Fibroblast of pulmonary artery (primary cell): Measurements from ENCODE around the gene NDST1.

Source experiments
- DNase-seq: peaks from one replicate; pipeline ENCODE4 v3.0.0-alpha.2; 2010; ENCODE audit warnings: low read depth
- H3K4me3 ChIP-seq: replicated peaks from 2 replicates; pipeline ENCODE4 v1.5.1; 2011; ENCODE audit warnings: low read depth, mild to moderate bottlenecking, control low read depth, low read length, moderate library complexity
- CTCF ChIP-seq: IDR thresholded peaks from 2 replicates; pipeline ENCODE4 v1.5.1; 2011; ENCODE audit warnings: mild to moderate bottlenecking, control low read depth, low read length, inconsistent platforms; ENCODE audit errors: missing control alignments

NDST1 gene

GRCh38 chr5:150573867-150574817 lies 66.2 kb downstream of the NDST1 start:
- peak; percentile 17 for TF ChIP-seq CTCF
- DNase-seq: no peak
- H3K4me3 ChIP-seq: no peak overlapping the region

DNA sequence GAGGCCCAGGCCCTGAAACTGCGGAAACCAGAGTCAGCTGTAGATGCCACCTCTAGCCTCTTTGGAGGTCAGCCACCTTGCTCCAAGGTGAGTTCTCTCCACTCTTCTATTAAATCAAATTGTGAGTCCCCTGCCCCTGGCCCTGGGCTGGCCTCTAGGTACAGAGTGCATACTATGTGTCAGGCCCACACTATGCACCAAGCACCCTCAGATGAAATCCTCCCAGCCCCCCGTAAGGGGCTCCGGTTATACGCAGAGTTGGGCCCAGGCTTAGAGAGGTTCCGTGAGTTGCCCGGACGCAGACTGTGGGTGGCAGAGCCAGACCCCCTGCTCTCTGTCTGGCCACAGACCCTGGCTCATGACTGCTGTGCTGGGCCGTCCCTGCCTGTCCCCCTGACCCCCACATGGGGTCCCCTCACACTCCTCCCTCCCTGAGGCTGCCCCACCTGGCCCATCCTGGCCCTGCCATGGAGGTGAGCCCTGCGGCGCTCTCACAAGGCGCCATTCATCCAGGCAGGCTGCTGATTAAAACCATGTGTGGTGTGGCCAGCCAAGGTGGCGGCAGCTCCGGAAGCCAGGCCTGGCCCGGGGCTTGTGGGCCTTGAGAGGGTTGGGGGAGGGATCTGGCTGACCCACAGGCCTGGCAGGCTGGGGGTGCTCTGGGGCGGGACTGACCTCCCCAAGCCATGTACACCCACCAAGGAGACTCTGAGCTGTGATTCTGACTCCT lies 67.1 kb downstream of the NDST1 start:
- no peak for TF ChIP-seq CTCF
- no peak for DNase-seq
- no peak overlapping the region for H3K4me3 ChIP-seq

DNA sequence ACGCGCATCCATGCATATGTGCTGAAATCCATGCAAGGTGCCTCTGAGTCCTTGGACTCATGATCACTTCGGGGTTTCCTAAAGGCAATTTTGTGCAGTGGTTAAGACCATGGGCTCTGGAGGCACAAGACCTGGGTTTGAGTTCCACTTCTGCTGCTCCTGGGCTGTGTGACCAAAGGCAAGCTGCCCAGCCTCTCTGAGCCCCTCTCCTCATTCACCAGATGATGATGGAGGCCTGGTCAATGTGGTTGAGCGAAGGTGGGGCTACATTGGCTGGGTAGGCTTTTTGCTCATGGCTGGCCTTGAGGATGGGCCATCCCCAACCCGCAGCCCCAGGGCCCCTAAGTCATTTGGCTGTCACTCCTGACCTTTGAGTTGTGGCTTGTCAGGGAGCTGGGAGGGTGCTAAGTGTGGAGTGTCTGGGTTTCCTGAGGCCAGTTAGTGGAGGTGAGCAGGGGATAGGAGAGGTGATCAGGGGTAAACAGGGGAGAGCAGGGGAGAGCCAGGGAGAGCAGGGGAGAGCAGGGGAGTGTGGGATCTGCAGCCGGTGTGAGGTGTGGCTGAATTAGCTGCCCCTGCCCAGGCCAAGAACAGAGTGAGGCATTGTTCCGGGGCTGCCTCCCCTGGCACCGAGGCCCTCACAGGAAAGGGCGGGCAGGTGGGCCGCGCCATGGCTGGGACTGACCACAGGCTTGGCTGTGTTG lies 68.0 kb downstream of the NDST1 start:
- TF ChIP-seq CTCF: no peak
- DNase-seq: no peak
- H3K4me3 ChIP-seq: no peak overlapping the region

- no peak for TF ChIP-seq CTCF
- no peak overlapping the region for H3K4me3 ChIP-seq
- no peak for DNase-seq
Measured at GRCh38 chr5:150576449-150576949, 68.6 kb downstream of the NDST1 start.

GRCh38 chr5:150577378-150578139 lies 69.6 kb downstream of the NDST1 start:
- DNase-seq: no peak
- H3K4me3 ChIP-seq: no peak overlapping the region
- no peak for TF ChIP-seq CTCF
